T-cell (primary cell): ENCODE results near the gene SRPK3. TPM values are rescaled to one million over a fixed set of nuclear protein-coding genes. Genes with fewer than 3 reads are reported as not detected.

Source experiments
- ATAC-seq, 4 experiments: fragments of 200-7000 bp in 3 of 4; fragments of 150-1000 bp in 1 of 4; cut with Tn5 transposase; replicated peaks in 1 of 4; 1 replicate in 3 of 4; 2 replicates in 1 of 4; pipeline ENCODE4 v1.10.0; 2021; ENCODE audit warnings: moderate library complexity in 3 of 4, mild to moderate bottlenecking in 2 of 4, moderate number of reproducible peaks in 1 of 4
- CTCF ChIA-PET, 2 donors: fragments of 300-600 bp; sonication (Branson Sonifier 250); formaldehyde crosslinking; loops; one replicate each; lab custom pipeline; 2022; ENCODE audit warnings: antibody characterized with exemption in 2 of 2; lab: Charles Lee
- POLR2A ChIA-PET, 2 donors: fragments of 300-600 bp; sonication (Branson Sonifier 250); formaldehyde crosslinking; loops; one replicate each; lab custom pipeline; 2022; ENCODE audit warnings: antibody characterized with exemption in 2 of 2; lab: Charles Lee
- DNase-seq, 35 experiments: peaks; one replicate each; pipeline versions ENCODE4 v3.0.0 to v3.0.0-alpha.2; 2013 to 2023
- H3K27ac ChIP-seq: one replicate; pipeline ENCODE4 v1.5.1; 2013; ENCODE audit warnings: low read length
- H3K27me3 ChIP-seq, 2 experiments: replicated peaks in 1 of 2; 1 replicate in 1 of 2; 2 replicates in 1 of 2; pipeline versions ENCODE4 v1.6.1 to v1.7.0; 2013; ENCODE audit warnings: low read length in 1 of 2, mixed read lengths in 1 of 2; ENCODE audit not compliant: control insufficient read depth in 2 of 2, insufficient read depth in 2 of 2; ENCODE audit errors: extremely low read depth in 1 of 2
- H3K36me3 ChIP-seq, 2 donors: 1 replicate in 1 of 2; 2 replicates in 1 of 2; pipeline versions ENCODE4 v1.6.1 to v1.7.0; 2013; ENCODE audit warnings: low read length in 1 of 2; ENCODE audit not compliant: control insufficient read depth in 2 of 2, insufficient read depth in 1 of 2; ENCODE audit errors: extremely low read depth in 1 of 2
- H3K4me1 ChIP-seq, 2 experiments: 1 replicate in 1 of 2; 2 replicates in 1 of 2; pipeline versions ENCODE4 v1.6.1 to v1.7.0; 2013; ENCODE audit warnings: low read length in 2 of 2, mixed read lengths in 1 of 2; ENCODE audit not compliant: insufficient read depth in 2 of 2, control insufficient read depth in 1 of 2; ENCODE audit errors: extremely low read depth in 1 of 2
- H3K4me3 ChIP-seq, 2 donors: 1 replicate in 1 of 2; 2 replicates in 1 of 2; pipeline versions ENCODE4 v1.5.1 to v1.7.0; 2013; ENCODE audit warnings: mild to moderate bottlenecking in 2 of 2, low read length in 1 of 2, moderate library complexity in 1 of 2; ENCODE audit not compliant: control insufficient read depth in 1 of 2; ENCODE audit errors: extremely low read depth in 1 of 2
- H3K9me3 ChIP-seq: 2 replicates; pipeline ENCODE4 v1.7.0; 2013
- H3K27ac Mint-ChIP-seq, 2 donors: one replicate each; pipeline ENCODE4 v1.8.0; 2020 to 2021; ENCODE audit warnings: mild to moderate bottlenecking in 2 of 2, mixed read lengths in 2 of 2
- H3K27me3 Mint-ChIP-seq, 2 donors: one replicate each; pipeline ENCODE4 v1.8.0; 2021 to 2022; ENCODE audit warnings: mixed read lengths in 2 of 2
- H3K36me3 Mint-ChIP-seq: one replicate; pipeline ENCODE4 v1.8.0; 2021; ENCODE audit warnings: mixed read lengths
- H3K4me1 Mint-ChIP-seq, 3 donors: one replicate each; pipeline ENCODE4 v1.8.0; 2020 to 2022; ENCODE audit warnings: mixed read lengths in 3 of 3, mild to moderate bottlenecking in 1 of 3
- H3K4me3 Mint-ChIP-seq, 3 donors: one replicate each; pipeline ENCODE4 v1.8.0; 2020 to 2022; ENCODE audit warnings: mild to moderate bottlenecking in 3 of 3, mixed read lengths in 3 of 3, moderate library complexity in 3 of 3
- H3K9me3 Mint-ChIP-seq, 3 donors: one replicate each; pipeline ENCODE4 v1.8.0; 2020 to 2022; ENCODE audit warnings: mixed read lengths in 3 of 3
- WGBS: methylation state at CpG from one replicate; pipeline ENCODE4 v1.1.5; 2013; ENCODE audit warnings: missing lambda C conversion rate; ENCODE audit not compliant: insufficient coverage; 5-methylcytosine and 5-hydroxymethylcytosine counted together
- total RNA-seq, 35 experiments: library from RNA in 6 of 35; stranded (reverse) in 6 of 35; fragments of 120-200 nt in 1 of 35; gene quantifications; one replicate each; pipeline versions ENCODE4 v1.2.1 to v1.2.4 and lab custom pipeline; 2013 to 2026

The SRPK3 gene
- total RNA-seq, 5 donors from 2014 or later (not counting 1 experiment from before 2014, with no cell fraction given), result not detected

GRCh38 chrX:153827016-153827415, 46.2 kb downstream of the SRPK3 start:
- Histone ChIP-seq H3K27me3 (peaks cover 0 to 10% of the 10 kb centered on the region in 2 experiments), H3K27ac (no peak overlapping the region), H3K4me3 (no peak overlapping the region), H3K9me3 (no peaks in the 10 kb centered on the region), H3K36me3 (no peaks in the 10 kb centered on the region), H3K4me1 (peaks cover 4 to 49% of the 10 kb centered on the region in 2 experiments)
- peaks cover 32 to 36% (median 33%) of the 10 kb centered on the region in 3 donors for H3K4me1 Mint-ChIP-seq
- CTCF ChIA-PET, result no interaction called here
- H3K36me3 Mint-ChIP-seq, result no peaks in the 10 kb centered on the region
- no peak for ATAC-seq
- no CpG with 5 or more reads among the region's 3 CpGs for WGBS
- peaks cover 3 to 9% of the 10 kb centered on the region in 2 donors for H3K27me3 Mint-ChIP-seq
- peak overlapping the region; percentile 6 to 18 for H3K27ac Mint-ChIP-seq
- DNase-seq, result no peak
- H3K4me3 Mint-ChIP-seq, result peak overlapping the region in 1 of 3 donors; percentile 13
- POLR2A ChIA-PET, result no interaction called here
- no peaks in the 10 kb centered on the region for H3K9me3 Mint-ChIP-seq

GRCh38 chrX:153827903-153828302, 47.1 kb downstream of the SRPK3 start:
- no peaks in the 10 kb centered on the region for H3K9me3 ChIP-seq
- Mint-ChIP-seq H3K36me3 (no peaks in the 10 kb centered on the region), H3K9me3 (no peaks in the 10 kb centered on the region), H3K27ac (peak overlapping the region; percentile 1 to 52), H3K4me1 (peaks cover 25 to 29% (median 28%) of the 10 kb centered on the region in 3 donors), H3K4me3 (peak overlapping the region in 2 of 3 donors; percentile 13 to 28), H3K27me3 (peaks cover 5 to 13% of the 10 kb centered on the region in 2 donors)
- CTCF ChIA-PET, result no interaction called here
- no CpG with 5 or more reads among the region's 9 CpGs for WGBS
- POLR2A ChIA-PET, result no interaction called here
- no peak overlapping the region for H3K27ac ChIP-seq
- H3K4me1 ChIP-seq, result peaks cover 2 to 40% of the 10 kb centered on the region in 2 experiments
- no peaks in the 10 kb centered on the region for H3K36me3 ChIP-seq
- no peak overlapping the region for H3K4me3 ChIP-seq
- peaks cover 0 to 10% of the 10 kb centered on the region in 2 experiments for H3K27me3 ChIP-seq
- no peak for DNase-seq
- no peak for ATAC-seq

GRCh38 chrX:153828308-153828707, 47.5 kb downstream of the SRPK3 start:
- POLR2A ChIA-PET, result interaction anchor here in 1 of 2 donors (1.0 kb wide), 1 partner anchor 717 kb away, joined by 11 read pairs; no protein-coding TSS in a partner anchor
- H3K4me3 Mint-ChIP-seq, result peak overlapping the region in 2 of 3 donors; percentile 51 to 66
- WGBS, result no CpG with 5 or more reads among the region's 17 CpGs
- Histone ChIP-seq H3K27me3 (peaks cover 0 to 10% of the 10 kb centered on the region in 2 experiments), H3K36me3 (no peaks in the 10 kb centered on the region), H3K9me3 (no peaks in the 10 kb centered on the region), H3K27ac (no peak overlapping the region), H3K4me1 (peaks cover 2 to 38% of the 10 kb centered on the region in 2 experiments), H3K4me3 (no peak overlapping the region)
- DNase-seq (no peak), ATAC-seq (no peak)
- peaks cover 25 to 29% (median 28%) of the 10 kb centered on the region in 3 donors for H3K4me1 Mint-ChIP-seq
- no peaks in the 10 kb centered on the region for H3K9me3 Mint-ChIP-seq
- CTCF ChIA-PET, result no interaction called here
- peak overlapping the region in 1 of 2 donors; percentile 52 for H3K27ac Mint-ChIP-seq
- peaks cover 5 to 13% of the 10 kb centered on the region in 2 donors for H3K27me3 Mint-ChIP-seq
- H3K36me3 Mint-ChIP-seq, result no peaks in the 10 kb centered on the region

GRCh38 chrX:153828723-153829548, 48.1 kb downstream of the SRPK3 start:
- Histone ChIP-seq H3K36me3 (no peaks in the 10 kb centered on the region), H3K4me1 (peaks cover 0 to 33% of the 10 kb centered on the region in 2 experiments), H3K9me3 (no peaks in the 10 kb centered on the region), H3K27ac (no peak overlapping the region), H3K27me3 (peaks cover 0 to 10% of the 10 kb centered on the region in 2 experiments), H3K4me3 (peak overlapping the region in 1 of 2 donors; percentile 37)
- DNase-seq (peak in 2 of 35 experiments; percentile 16 to 26), ATAC-seq (peak; percentile 22 to 64 (median 47))
- WGBS, result 55% methylated on average over 22 of the region's 50 CpGs
- no peaks in the 10 kb centered on the region for H3K9me3 Mint-ChIP-seq
- H3K4me1 Mint-ChIP-seq, result peaks cover 20 to 24% (median 23%) of the 10 kb centered on the region in 3 donors
- H3K27ac Mint-ChIP-seq, result peak overlapping the region in 1 of 2 donors; percentile 65
- H3K27me3 Mint-ChIP-seq, result peaks cover 5 to 13% of the 10 kb centered on the region in 2 donors
- peak overlapping the region; percentile 46 to 73 (median 66) for H3K4me3 Mint-ChIP-seq
- CTCF ChIA-PET, result no interaction called here
- H3K36me3 Mint-ChIP-seq, result no peaks in the 10 kb centered on the region
- POLR2A ChIA-PET, result interaction anchor here in 1 of 2 donors (1.0 kb wide), 1 partner anchor 716 kb away, joined by 11 read pairs; no protein-coding TSS in a partner anchor

- ChIA-PET CTCF (no interaction called here), POLR2A (interaction anchor here in 1 of 2 donors (1.0 kb wide), 1 partner anchor 716 kb away, joined by 11 read pairs; no protein-coding TSS in a partner anchor)
- no peaks in the 10 kb centered on the region for H3K9me3 Mint-ChIP-seq
- H3K4me3 Mint-ChIP-seq, result peak overlapping the region; percentile 46 to 73 (median 66)
- H3K27me3 ChIP-seq, result peaks cover 0 to 10% of the 10 kb centered on the region in 2 experiments
- peak overlapping the region in 1 of 2 donors; percentile 37 for H3K4me3 ChIP-seq
- H3K4me1 Mint-ChIP-seq, result peaks cover 16 to 23% (median 20%) of the 10 kb centered on the region in 3 donors
- DNase-seq, result no peak
- no peaks in the 10 kb centered on the region for H3K36me3 ChIP-seq
- peak in 3 of 4 experiments; percentile 25 to 33 (median 30) for ATAC-seq
- H3K27ac Mint-ChIP-seq, result no peak overlapping the region
- H3K27ac ChIP-seq, result no peak overlapping the region
- H3K36me3 Mint-ChIP-seq, result no peaks in the 10 kb centered on the region
- 0% methylated on average over 4 of the region's 27 CpGs for WGBS
- no peaks in the 10 kb centered on the region for H3K9me3 ChIP-seq
- H3K27me3 Mint-ChIP-seq, result peaks cover 5 to 13% of the 10 kb centered on the region in 2 donors
- peaks cover 0 to 28% of the 10 kb centered on the region in 2 experiments for H3K4me1 ChIP-seq
Observed at GRCh38 chrX:153829549-153829798, 48.6 kb downstream of the SRPK3 start.

DNA sequence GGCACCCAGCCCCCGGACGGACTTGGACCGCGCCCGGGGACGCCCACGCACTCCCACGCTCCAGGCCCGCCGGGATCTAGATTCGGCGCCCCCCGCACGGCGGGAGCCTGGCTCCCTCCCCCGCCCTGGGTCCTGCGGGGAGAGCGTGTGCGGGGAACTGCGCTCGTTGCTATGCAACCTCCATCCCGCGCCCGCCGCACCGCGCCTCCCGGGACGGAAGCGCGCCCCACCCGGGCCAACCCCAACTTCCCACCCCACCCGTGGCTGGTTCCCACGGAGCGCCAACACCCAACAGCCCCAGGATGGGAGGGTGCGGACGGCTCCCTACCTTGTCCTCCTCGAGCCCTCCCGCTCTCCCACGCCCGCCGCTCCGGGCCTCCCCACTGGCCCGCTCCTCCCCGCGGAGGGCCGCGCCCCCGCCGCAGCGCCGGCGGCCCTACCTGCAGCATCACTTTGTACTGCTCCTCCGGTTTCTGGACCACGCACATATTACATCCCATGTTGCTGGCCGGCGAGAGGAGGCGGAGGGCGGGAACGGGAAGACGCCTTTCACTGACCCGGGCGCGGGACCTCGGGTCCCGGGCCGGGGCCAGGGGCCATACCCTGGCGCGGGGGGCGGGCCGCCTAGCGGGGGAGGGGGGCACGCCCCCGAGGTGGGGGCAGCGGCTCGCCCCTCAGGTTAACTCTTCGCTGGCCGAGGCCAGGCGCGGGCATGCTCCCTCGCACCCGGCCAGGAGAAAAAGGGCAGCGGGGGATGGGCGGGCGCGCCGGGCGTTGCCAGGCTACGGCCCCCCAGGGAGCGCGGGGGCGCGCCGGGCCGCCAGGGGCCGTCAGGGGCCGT, 49.2 kb downstream of the SRPK3 start, which contains the start of gene PDZD4:
PDZD4 (minus strand) TSS at position 746 of the 841 bp plus-strand sequence; CDS start at position 500, 246 bp downstream.
- 1% methylated on average over 24 of the region's 97 CpGs for WGBS
- H3K4me3 ChIP-seq, result peak within 1 kb of the TSS in 1 of 2 donors; percentile 37

More for the DNA sequence above, 49.2 kb downstream of the SRPK3 start, which contains the start of gene PDZD4:
- POLR2A ChIA-PET, result no interaction called here
- peak within 1 kb of the TSS; percentile 59 to 73 (median 66) for H3K4me3 Mint-ChIP-seq
- Histone ChIP-seq H3K36me3 (no peaks in the 10 kb centered on the region), H3K27ac (no peak within 1 kb of the TSS), H3K9me3 (no peaks in the 10 kb centered on the region), H3K27me3 (peaks cover 0 to 10% of the 10 kb centered on the region in 2 experiments), H3K4me1 (peaks cover 0 to 25% of the 10 kb centered on the region in 2 experiments)
- CTCF ChIA-PET, result no interaction called here
- DNase-seq (peak in 2 of 35 experiments; percentile 12 to 33), ATAC-seq (peak; percentile 51 to 68 (median 54))
- no peaks in the 10 kb centered on the region for H3K36me3 Mint-ChIP-seq
- peaks cover 5 to 13% of the 10 kb centered on the region in 2 donors for H3K27me3 Mint-ChIP-seq
- no peaks in the 10 kb centered on the region for H3K9me3 Mint-ChIP-seq
- peak within 1 kb of the TSS in 1 of 2 donors; percentile 65 for H3K27ac Mint-ChIP-seq
- peaks cover 16 to 23% (median 20%) of the 10 kb centered on the region in 3 donors for H3K4me1 Mint-ChIP-seq
